ENCODE results near the gene TMX3. TPM values are rescaled to one million over a fixed set of nuclear protein-coding genes. Genes with fewer than 3 reads are reported as not detected.

Gene TMX3
- total RNA-seq, 1 experiment from 2014 or later = 85.8 TPM

Other genes starting within 250 kb of the TMX3 start
- 9.7 and 13.6 TPM in 2 replicates for gene CCDC102B, start 83.0 kb upstream of the TMX3 start, total RNA-seq (2014; rRNA removed)

Measured in LHCN-M2 (cell line).